Glutamatergic neuron (in vitro differentiated cells): ENCODE measurements around the gene KCNMA1. TPM values are rescaled to one million over a fixed set of nuclear protein-coding genes. Genes with fewer than 3 reads are reported as not detected.

Experiments
- DNase-seq: peaks from one replicate; pipeline ENCODE4 v3.0.0; 2022
- H3K27ac Mint-ChIP-seq: one replicate; pipeline ENCODE4 v1.8.0; 2020; ENCODE audit warnings: mild to moderate bottlenecking, mixed read lengths, inconsistent platforms; ENCODE audit not compliant: unreplicated experiment
- H3K27me3 Mint-ChIP-seq: one replicate; pipeline ENCODE4 v1.8.0; 2020; ENCODE audit warnings: mild to moderate bottlenecking, moderate library complexity, mixed read lengths, inconsistent platforms; ENCODE audit not compliant: unreplicated experiment
- H3K36me3 Mint-ChIP-seq: one replicate; pipeline ENCODE4 v1.8.0; 2020; ENCODE audit warnings: mild to moderate bottlenecking, mixed read lengths, inconsistent platforms; ENCODE audit not compliant: unreplicated experiment
- H3K4me1 Mint-ChIP-seq: one replicate; pipeline ENCODE4 v1.8.0; 2020; ENCODE audit warnings: mild to moderate bottlenecking, low read depth, mixed read lengths, inconsistent platforms; ENCODE audit not compliant: unreplicated experiment
- H3K4me3 Mint-ChIP-seq: one replicate; pipeline ENCODE4 v1.8.0; 2020; ENCODE audit warnings: mild to moderate bottlenecking, mixed read lengths, inconsistent platforms; ENCODE audit not compliant: unreplicated experiment
- H3K9me3 Mint-ChIP-seq: one replicate; pipeline ENCODE4 v1.8.0; 2020; ENCODE audit warnings: mild to moderate bottlenecking, moderate library complexity, mixed read lengths, inconsistent platforms; ENCODE audit not compliant: unreplicated experiment
- total RNA-seq: library from RNA; stranded (reverse); fragmentation: NEBNext Ultra II Directional; extraction: Animal tissue kit (Norgen Biotek cat#: 25700); gene quantifications from one replicate; pipeline ENCODE4 v1.2.1, GENCODE V29; 2021; ENCODE audit not compliant: unreplicated experiment
- TF ChIP-seq, protein P1 (sequence below): fragments of 200-600 bp; sonication (generic); IDR thresholded peaks from one replicate; pipeline ENCODE4 v1.5.0; 2021; ENCODE audit not compliant: partially characterized antibody, unreplicated experiment

Gene KCNMA1
- total RNA-seq, 1 donor from 2014 or later = 3.2 TPM

DNA sequence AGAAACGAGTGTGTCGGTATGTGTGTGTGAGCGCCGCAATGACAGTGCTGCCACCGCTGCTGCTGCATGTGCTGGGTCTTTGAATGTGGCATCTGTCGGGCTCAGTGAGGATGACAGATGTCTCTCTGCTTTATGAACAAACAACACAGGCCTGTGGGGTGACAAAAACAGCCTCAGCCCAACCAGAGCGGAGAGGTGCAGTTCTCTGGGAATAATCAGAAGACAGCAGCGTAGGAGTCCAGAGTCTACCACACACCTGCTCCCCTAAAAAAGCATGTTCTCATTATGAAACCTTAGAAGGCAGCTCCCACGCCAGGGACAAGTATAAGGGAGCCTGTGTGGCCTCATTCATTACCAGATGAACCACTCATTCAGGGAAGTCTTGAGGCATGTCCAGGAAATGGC lies 278.3 kb downstream of the KCNMA1 start:
- TF ChIP-seq, protein P1, sequence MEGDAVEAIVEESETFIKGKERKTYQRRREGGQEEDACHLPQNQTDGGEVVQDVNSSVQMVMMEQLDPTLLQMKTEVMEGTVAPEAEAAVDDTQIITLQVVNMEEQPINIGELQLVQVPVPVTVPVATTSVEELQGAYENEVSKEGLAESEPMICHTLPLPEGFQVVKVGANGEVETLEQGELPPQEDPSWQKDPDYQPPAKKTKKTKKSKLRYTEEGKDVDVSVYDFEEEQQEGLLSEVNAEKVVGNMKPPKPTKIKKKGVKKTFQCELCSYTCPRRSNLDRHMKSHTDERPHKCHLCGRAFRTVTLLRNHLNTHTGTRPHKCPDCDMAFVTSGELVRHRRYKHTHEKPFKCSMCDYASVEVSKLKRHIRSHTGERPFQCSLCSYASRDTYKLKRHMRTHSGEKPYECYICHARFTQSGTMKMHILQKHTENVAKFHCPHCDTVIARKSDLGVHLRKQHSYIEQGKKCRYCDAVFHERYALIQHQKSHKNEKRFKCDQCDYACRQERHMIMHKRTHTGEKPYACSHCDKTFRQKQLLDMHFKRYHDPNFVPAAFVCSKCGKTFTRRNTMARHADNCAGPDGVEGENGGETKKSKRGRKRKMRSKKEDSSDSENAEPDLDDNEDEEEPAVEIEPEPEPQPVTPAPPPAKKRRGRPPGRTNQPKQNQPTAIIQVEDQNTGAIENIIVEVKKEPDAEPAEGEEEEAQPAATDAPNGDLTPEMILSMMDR = no peak
- peak overlapping the region; percentile 85 for H3K27ac Mint-ChIP-seq
- no peak for DNase-seq
- peaks cover 4% of the 10 kb centered on the region for H3K36me3 Mint-ChIP-seq
- no peak overlapping the region for H3K4me3 Mint-ChIP-seq
- H3K4me1 Mint-ChIP-seq = peaks cover 32% of the 10 kb centered on the region
- peaks cover 3% of the 10 kb centered on the region for H3K27me3 Mint-ChIP-seq
- peaks cover 6% of the 10 kb centered on the region for H3K9me3 Mint-ChIP-seq

DNA sequence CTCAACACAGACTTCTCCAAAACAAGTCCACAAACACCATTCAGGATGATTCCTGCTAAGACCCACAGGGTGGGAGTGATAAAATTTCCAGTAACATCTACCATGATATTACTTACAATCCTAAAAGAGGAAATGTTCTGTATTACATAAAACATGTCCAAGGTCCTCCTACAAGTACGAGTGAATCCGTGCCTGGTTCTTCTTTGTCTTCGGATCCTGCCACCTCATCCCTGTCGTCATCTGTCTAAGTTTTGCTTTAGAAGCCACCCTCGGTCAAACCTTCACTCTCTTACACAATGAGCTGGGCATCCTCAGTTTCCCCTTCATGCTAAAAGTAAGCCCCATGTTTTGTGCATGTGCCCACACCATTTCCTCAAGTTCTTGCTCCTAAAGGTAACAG lies 279.0 kb downstream of the KCNMA1 start:
- Mint-ChIP-seq H3K4me1 (peaks cover 32% of the 10 kb centered on the region), H3K4me3 (no peak overlapping the region), H3K9me3 (peaks cover 6% of the 10 kb centered on the region), H3K27ac (peak overlapping the region; percentile 85), H3K36me3 (peaks cover 4% of the 10 kb centered on the region), H3K27me3 (peaks cover 3% of the 10 kb centered on the region)
- DNase-seq = no peak
- TF ChIP-seq, protein P1 = no peak

GRCh38 chr10:77357611-77358310 lies 279.8 kb downstream of the KCNMA1 start:
- TF ChIP-seq, protein P1 = no peak
- peaks cover 6% of the 10 kb centered on the region for H3K9me3 Mint-ChIP-seq
- H3K27me3 Mint-ChIP-seq = peaks cover 3% of the 10 kb centered on the region
- no peak overlapping the region for H3K27ac Mint-ChIP-seq
- peaks cover 32% of the 10 kb centered on the region for H3K4me1 Mint-ChIP-seq
- no peak for DNase-seq
- peaks cover 4% of the 10 kb centered on the region for H3K36me3 Mint-ChIP-seq
- H3K4me3 Mint-ChIP-seq = no peak overlapping the region

DNA sequence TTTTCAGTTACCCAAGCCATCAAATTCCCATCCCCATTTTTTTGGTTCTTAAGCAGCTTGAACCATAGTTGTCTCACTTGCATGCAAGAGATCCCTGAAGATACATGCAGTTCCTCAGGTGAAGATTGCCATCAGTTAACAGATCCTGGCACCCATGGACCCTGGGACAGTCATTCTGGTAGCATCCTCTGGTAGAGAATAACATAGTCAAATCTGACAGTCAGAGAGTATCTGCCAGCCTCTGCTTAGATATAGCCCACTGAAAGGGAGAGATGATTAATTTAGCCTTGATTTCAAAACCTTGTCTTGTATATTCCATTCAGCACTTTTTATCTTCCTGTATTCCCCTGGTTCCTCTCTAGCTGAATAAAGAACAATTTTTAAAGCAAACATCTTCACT lies 280.4 kb downstream of the KCNMA1 start:
- no peak overlapping the region for H3K27ac Mint-ChIP-seq
- no peak overlapping the region for H3K4me3 Mint-ChIP-seq
- peaks cover 3% of the 10 kb centered on the region for H3K27me3 Mint-ChIP-seq
- H3K36me3 Mint-ChIP-seq = peaks cover 4% of the 10 kb centered on the region
- H3K9me3 Mint-ChIP-seq = peaks cover 6% of the 10 kb centered on the region
- TF ChIP-seq, protein P1 = no peak
- H3K4me1 Mint-ChIP-seq = peaks cover 27% of the 10 kb centered on the region
- DNase-seq = no peak

- Mint-ChIP-seq H3K4me1 (peaks cover 19% of the 10 kb centered on the region), H3K36me3 (peaks cover 4% of the 10 kb centered on the region), H3K27ac (no peak overlapping the region), H3K4me3 (no peak overlapping the region), H3K9me3 (peaks cover 6% of the 10 kb centered on the region), H3K27me3 (peaks cover 3% of the 10 kb centered on the region)
- no peak for DNase-seq
- TF ChIP-seq, protein P1 = no peak
Measured at GRCh38 chr10:77355844-77356243, 281.8 kb downstream of the KCNMA1 start.
